IMR-90 (cell line): ENCODE measurements around the gene DOCK2. TPM values are rescaled to one million over a fixed set of nuclear protein-coding genes. Genes with fewer than 3 reads are reported as not detected.
A peak's percentile ranks its signal among the peaks of the same experiment; 100 is the strongest.

Source experiments
- ATAC-seq: fragments of 200-7000 bp; cut with Tn5 transposase; 2 replicates; pipeline ENCODE4 v1.9.1; 2020; ENCODE audit warnings: low read depth, mild to moderate bottlenecking, moderate library complexity
- BruUV-seq: library from RNA; stranded (reverse); fragments of 400-500 nt; replicated peaks from 2 replicates; lab custom pipeline; 2021; lab: Mats Ljungman, UMichigan
- CTCF ChIA-PET: fragments of 300-600 bp; formaldehyde crosslinking; extraction: SDS; loops from one replicate; lab custom pipeline; 2021; ENCODE audit warnings: antibody characterized with exemption; lab: Yijun Ruan, JAX
- POLR2A ChIA-PET: fragments of 300-600 bp; sonication (Branson Sonifier 250); formaldehyde crosslinking; loops from one replicate; lab custom pipeline; 2022; ENCODE audit warnings: antibody characterized with exemption; ENCODE audit not compliant: unreplicated experiment; lab: Charles Lee
- DNase-seq: peaks from one replicate; pipeline ENCODE4 v3.0.0; 2013
- H2AFZ ChIP-seq: replicated peaks from 2 replicates; pipeline ENCODE3; 2013; ENCODE audit warnings: low read length, mild to moderate bottlenecking; ENCODE audit not compliant: poor library complexity
- H2AK5ac ChIP-seq: 2 replicates; pipeline ENCODE4 v1.6.1; 2013; ENCODE audit warnings: low read depth, low read length, inconsistent platforms
- H2AK9ac ChIP-seq: replicated peaks from 2 replicates; pipeline ENCODE3; 2013; ENCODE audit warnings: mild to moderate bottlenecking, low read depth, low read length, moderate library complexity; ENCODE audit not compliant: poor library complexity
- H2BK120ac ChIP-seq: 2 replicates; pipeline ENCODE4 v1.6.1; 2013; ENCODE audit warnings: low read depth, low read length, inconsistent platforms
- H2BK15ac ChIP-seq: 3 replicates; pipeline ENCODE4 v1.6.1; 2013; ENCODE audit warnings: low read depth, low read length, inconsistent platforms
- H2BK20ac ChIP-seq: 2 replicates; pipeline ENCODE4 v1.6.1; 2013; ENCODE audit warnings: low read depth, mild to moderate bottlenecking, inconsistent platforms, low read length, moderate library complexity
- H2BK5ac ChIP-seq: 2 replicates; pipeline ENCODE4 v1.6.1; 2013; ENCODE audit warnings: mild to moderate bottlenecking, low read depth, low read length, inconsistent platforms; ENCODE audit not compliant: poor library complexity, severe bottlenecking
- H3K14ac ChIP-seq: replicated peaks from 2 replicates; pipeline ENCODE4 v1.6.1; 2013; ENCODE audit warnings: low read depth, low read length, inconsistent platforms
- H3K18ac ChIP-seq: 2 replicates; pipeline ENCODE4 v1.6.1; 2013; ENCODE audit warnings: low read depth, low read length, control low read depth
- H3K23ac ChIP-seq: 2 replicates; pipeline ENCODE4 v1.6.1; 2013; ENCODE audit warnings: low read depth, low read length, inconsistent platforms
- H3K27ac ChIP-seq: 2 replicates; pipeline ENCODE4 v1.5.1; 2013; ENCODE audit warnings: mild to moderate bottlenecking, control low read depth, low read length; ENCODE audit not compliant: insufficient read depth
- H3K27me3 ChIP-seq: 2 replicates; pipeline ENCODE4 v1.6.1; 2013; ENCODE audit warnings: low read length; ENCODE audit not compliant: control insufficient read depth, insufficient read depth
- H3K36me3 ChIP-seq: 2 replicates; pipeline ENCODE4 v1.6.1; 2013; ENCODE audit warnings: low read length, mixed read lengths; ENCODE audit not compliant: control insufficient read depth, insufficient read depth
- H3K4ac ChIP-seq: 2 replicates; pipeline ENCODE4 v1.6.1; 2013; ENCODE audit warnings: low read depth, low read length, inconsistent platforms
- H3K4me1 ChIP-seq: 2 replicates; pipeline ENCODE4 v1.6.1; 2013; ENCODE audit warnings: low read length, mixed read lengths; ENCODE audit not compliant: control insufficient read depth, insufficient read depth
- H3K4me2 ChIP-seq: 2 replicates; pipeline ENCODE4 v1.6.1; 2013; ENCODE audit warnings: low read depth, mild to moderate bottlenecking, control low read depth, low read length, moderate library complexity
- H3K4me3 ChIP-seq: 2 replicates; pipeline ENCODE4 v1.5.1; 2013; ENCODE audit warnings: low read depth, mild to moderate bottlenecking, control low read depth, low read length, moderate library complexity; ENCODE audit not compliant: insufficient read depth
- H3K56ac ChIP-seq: 2 replicates; pipeline ENCODE4 v1.6.1; 2013; ENCODE audit warnings: low read length, inconsistent platforms; ENCODE audit not compliant: insufficient read depth; ENCODE audit errors: extremely low read depth
- H3K79me1 ChIP-seq, 2 experiments: 2 replicates each; pipeline ENCODE4 v1.6.1; 2013; ENCODE audit warnings: low read length in 2 of 2, inconsistent platforms in 1 of 2, low read depth in 1 of 2
- H3K9ac ChIP-seq: 2 replicates; pipeline ENCODE4 v1.6.1; 2013; ENCODE audit warnings: low read depth, low read length, control low read depth
- H3K9me1 ChIP-seq: 2 replicates; pipeline ENCODE4 v1.6.1; 2013; ENCODE audit warnings: low read length, inconsistent platforms; ENCODE audit not compliant: insufficient read depth
- H3K9me3 ChIP-seq: 2 replicates; pipeline ENCODE4 v1.6.1; 2013; ENCODE audit warnings: low read length; ENCODE audit not compliant: control insufficient read depth, insufficient read depth
- H4K20me1 ChIP-seq: 2 replicates; pipeline ENCODE4 v1.6.1; 2013; ENCODE audit warnings: low read length, inconsistent platforms; ENCODE audit not compliant: insufficient read depth
- H4K5ac ChIP-seq: 2 replicates; pipeline ENCODE4 v1.6.1; 2013; ENCODE audit warnings: mild to moderate bottlenecking, low read depth, low read length, control low read depth
- H4K8ac ChIP-seq, 2 experiments: 2 replicates each; pipeline ENCODE4 v1.6.1; 2013; ENCODE audit warnings: low read depth in 2 of 2, low read length in 2 of 2, control low read depth in 1 of 2, inconsistent platforms in 1 of 2
- H4K91ac ChIP-seq: 2 replicates; pipeline ENCODE4 v1.6.1; 2013; ENCODE audit warnings: low read depth, low read length, inconsistent platforms; ENCODE audit not compliant: insufficient read depth
- BHLHE40 ChIP-seq: fragments of 150-350 bp; IDR thresholded peaks from 2 replicates; pipeline ENCODE4 v1.6.1; 2016; ENCODE audit warnings: mild to moderate bottlenecking, low read depth, low read length
- CEBPB ChIP-seq: IDR thresholded peaks from 2 replicates; pipeline ENCODE4 v1.6.1; 2012; ENCODE audit warnings: low read depth, low read length, improper control_type of control experiment
- CHD1 ChIP-seq: IDR thresholded peaks from 2 replicates; pipeline ENCODE4 v1.6.1; 2012; ENCODE audit warnings: low read depth, low read length, improper control_type of control experiment
- FOS ChIP-seq: fragments of 150-350 bp; IDR thresholded peaks from 2 replicates; pipeline ENCODE4 v1.6.1; 2016; ENCODE audit warnings: low read depth, low read length
- MAFK ChIP-seq: IDR thresholded peaks from 2 replicates; pipeline ENCODE4 v1.6.1; 2012; ENCODE audit warnings: low read depth, low read length, improper control_type of control experiment
- MAZ ChIP-seq: IDR thresholded peaks from 2 replicates; pipeline ENCODE4 v1.6.1; 2012; ENCODE audit warnings: low read depth, mild to moderate bottlenecking, low read length, improper control_type of control experiment, moderate library complexity, borderline replicate concordance
- NFE2L2 ChIP-seq: fragments of 150-350 bp; IDR thresholded peaks from 2 replicates; pipeline ENCODE4 v1.6.1; 2016; ENCODE audit warnings: low read depth, mild to moderate bottlenecking, low read length
- RAD21 ChIP-seq: IDR thresholded peaks from 2 replicates; pipeline ENCODE4 v1.6.1; 2012; ENCODE audit warnings: low read length, improper control_type of control experiment
- RCOR1 ChIP-seq: IDR thresholded peaks from 2 replicates; pipeline ENCODE4 v1.6.1; 2012; ENCODE audit warnings: mild to moderate bottlenecking, low read length, improper control_type of control experiment; ENCODE audit not compliant: insufficient replicate concordance
- WGBS, 2 experiments: methylation state at CpG; one replicate each; pipeline versions ENCODE4 v1.1.5 to v1.1.7; 2013; ENCODE audit warnings: missing lambda C conversion rate in 2 of 2; ENCODE audit not compliant: insufficient read length in 1 of 2; ENCODE audit errors: extremely low coverage in 2 of 2; 5-methylcytosine and 5-hydroxymethylcytosine counted together
- dilution Hi-C: fragments of 300-500 bp; cut with HindIII; formaldehyde crosslinking; loops from one replicate; pipeline ENCODE4 v1.14.3; 2018; ENCODE audit warnings: low sequenced_read_pairs; ENCODE audit not compliant: unreplicated experiment
- in situ Hi-C: fragments of 300-500 bp; cut with MboI; formaldehyde crosslinking; loops from 3 replicates; pipeline ENCODE4 v1.14.3; 2019; ENCODE audit warnings: low sequenced_read_pairs, inconsistent platforms, mixed read lengths
- intact Hi-C: fragments of 100-400 bp; cut with micrococcal nuclease; formaldehyde crosslinking; loops from 2 replicates; pipeline ENCODE4 v1.10.0; 2022
- polyA plus RNA-seq, 3 experiments: library from polyadenylated mRNA; depleted of rRNA; stranded (reverse); fragments of >200 nt; gene quantifications; 2 replicates each; pipeline ENCODE4 v1.2.3, GENCODE V29; 2012; ENCODE audit warnings: low replicate concordance in 1 of 3
- total RNA-seq: library from RNA; depleted of rRNA; stranded (reverse); fragments of >200 nt; gene quantifications from 2 replicates; pipeline ENCODE4 v1.2.3, GENCODE V29; 2012
- TF ChIP-seq, protein P1 (sequence below): fragments of 150-350 bp; IDR thresholded peaks from 2 replicates; pipeline ENCODE4 v1.6.1; 2017; ENCODE audit warnings: mild to moderate bottlenecking, antibody characterized with exemption, low read length, low read depth
- TF ChIP-seq, protein P2 (sequence below): conservative IDR thresholded peaks from 2 replicates; pipeline ENCODE4 v1.5.1; 2012; ENCODE audit warnings: mild to moderate bottlenecking, low read depth, low read length, improper control_type of control experiment

DOCK2 gene
- total and polyA plus RNA-seq, 2 of the 4 experiments (the other 2 are of a cell fraction), result 0.72 to 3.0 TPM

DNA sequence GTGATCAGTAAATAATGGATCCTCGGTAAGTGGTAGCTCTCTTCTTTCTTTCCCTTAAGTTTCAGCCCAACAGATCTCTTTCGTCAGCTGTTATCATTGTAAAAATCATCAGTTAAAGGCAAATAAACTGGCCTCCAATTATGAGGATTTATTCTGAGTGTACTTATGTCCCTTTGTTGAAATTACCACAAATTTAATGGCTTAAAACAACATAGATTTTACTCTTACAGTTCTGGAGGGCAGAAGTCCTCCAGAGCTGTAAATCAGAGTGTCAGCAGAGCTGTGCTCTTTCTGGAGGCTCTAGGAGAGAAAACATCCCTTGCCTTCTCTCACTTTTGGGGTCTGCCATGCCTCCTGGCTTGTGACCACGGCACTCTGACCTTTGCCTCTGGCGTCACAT lies 238.7 kb downstream of the DOCK2 start:
- in situ Hi-C loops (no loop called here), dilution Hi-C loops (no loop called here), intact Hi-C loops (no loop called here)
- ChIA-PET CTCF (interaction anchor here (3.2 kb wide), 1 partner anchor 105 kb away, joined by 16 read pairs; the partner anchor contains the start of gene INSYN2B), POLR2A (no interaction called here)
- Histone ChIP-seq H4K20me1 (no peaks in the 10 kb centered on the region), H3K9ac (no peak overlapping the region), H4K91ac (no peak overlapping the region), H4K5ac (0 out of 2 replicates have a peak overlapping the region, but pooled peaks have one; percentile 10), H2BK20ac (no peak overlapping the region), H4K8ac (no peak overlapping the region), H3K4ac (0 out of 2 replicates have a peak overlapping the region, but pooled peaks have one; percentile 24), H3K18ac (peak overlapping the region; percentile 12; the same call in 1 of the 2 replicates), H3K4me1 (peaks cover 9% of the 10 kb centered on the region), H2AK9ac (no peak overlapping the region), H3K27me3 (no peaks in the 10 kb centered on the region), H3K9me1 (0 out of 2 replicates have a peak, but pooled peaks cover 3% of the 10 kb centered on the region), H3K56ac (no peak overlapping the region), H2BK5ac (no peak overlapping the region), H3K36me3 (peaks cover 1% of the 10 kb centered on the region; the same call in 1 of the 2 replicates), H3K27ac (peak overlapping the region; percentile 17; the same call in 1 of the 2 replicates), H3K79me1 (0 out of 4 replicates have a peak, but pooled peaks cover 0 to 8% of the 10 kb centered on the region in 2 experiments), H3K9me3 (no peaks in the 10 kb centered on the region), H2AFZ (no peak overlapping the region), H3K14ac (no peak overlapping the region), H2AK5ac (peak overlapping the region; percentile 49; the same call in 1 of the 2 replicates), H2BK120ac (no peak overlapping the region), H3K23ac (no peak overlapping the region), H3K4me3 (no peak overlapping the region), H2BK15ac (no peak overlapping the region), H3K4me2 (no peak overlapping the region)
- TF ChIP-seq BHLHE40 (no peak), MAFK (no peak), FOS (no peak), MAZ (no peak), NFE2L2 (no peak), RCOR1 (no peak), CEBPB (no peak), CHD1 (no peak), RAD21 (no peak)
- TF ChIP-seq, protein P1, sequence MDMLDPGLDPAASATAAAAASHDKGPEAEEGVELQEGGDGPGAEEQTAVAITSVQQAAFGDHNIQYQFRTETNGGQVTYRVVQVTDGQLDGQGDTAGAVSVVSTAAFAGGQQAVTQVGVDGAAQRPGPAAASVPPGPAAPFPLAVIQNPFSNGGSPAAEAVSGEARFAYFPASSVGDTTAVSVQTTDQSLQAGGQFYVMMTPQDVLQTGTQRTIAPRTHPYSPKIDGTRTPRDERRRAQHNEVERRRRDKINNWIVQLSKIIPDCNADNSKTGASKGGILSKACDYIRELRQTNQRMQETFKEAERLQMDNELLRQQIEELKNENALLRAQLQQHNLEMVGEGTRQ, result no peak
- TF ChIP-seq, protein P2, sequence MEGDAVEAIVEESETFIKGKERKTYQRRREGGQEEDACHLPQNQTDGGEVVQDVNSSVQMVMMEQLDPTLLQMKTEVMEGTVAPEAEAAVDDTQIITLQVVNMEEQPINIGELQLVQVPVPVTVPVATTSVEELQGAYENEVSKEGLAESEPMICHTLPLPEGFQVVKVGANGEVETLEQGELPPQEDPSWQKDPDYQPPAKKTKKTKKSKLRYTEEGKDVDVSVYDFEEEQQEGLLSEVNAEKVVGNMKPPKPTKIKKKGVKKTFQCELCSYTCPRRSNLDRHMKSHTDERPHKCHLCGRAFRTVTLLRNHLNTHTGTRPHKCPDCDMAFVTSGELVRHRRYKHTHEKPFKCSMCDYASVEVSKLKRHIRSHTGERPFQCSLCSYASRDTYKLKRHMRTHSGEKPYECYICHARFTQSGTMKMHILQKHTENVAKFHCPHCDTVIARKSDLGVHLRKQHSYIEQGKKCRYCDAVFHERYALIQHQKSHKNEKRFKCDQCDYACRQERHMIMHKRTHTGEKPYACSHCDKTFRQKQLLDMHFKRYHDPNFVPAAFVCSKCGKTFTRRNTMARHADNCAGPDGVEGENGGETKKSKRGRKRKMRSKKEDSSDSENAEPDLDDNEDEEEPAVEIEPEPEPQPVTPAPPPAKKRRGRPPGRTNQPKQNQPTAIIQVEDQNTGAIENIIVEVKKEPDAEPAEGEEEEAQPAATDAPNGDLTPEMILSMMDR, result no peak
- ATAC-seq (no peak; the same call in 1 of the 2 replicates), DNase-seq (no peak)
- 60% methylated on average over 1 of the region's 4 CpGs; no CpG with 5 or more reads in 1 of the 2 experiments for WGBS, 2 experiments
- BruUV-seq, result no TSS peak
